Stimulated activated CD8-positive, alpha-beta memory T cell treated with anti-CD3 and anti-CD28 coated beads, Interleukin-12 subunit alpha, Interleukin-12 subunit beta, amount 100 ng/mL, for 4 hours (primary cell): ENCODE measurements around the gene TIMP2.

Experiments
- DNase-seq: peaks from one replicate; pipeline ENCODE4 v3.0.0-alpha.2; 2020; ENCODE audit warnings: low read depth

The TIMP2 gene

DNA sequence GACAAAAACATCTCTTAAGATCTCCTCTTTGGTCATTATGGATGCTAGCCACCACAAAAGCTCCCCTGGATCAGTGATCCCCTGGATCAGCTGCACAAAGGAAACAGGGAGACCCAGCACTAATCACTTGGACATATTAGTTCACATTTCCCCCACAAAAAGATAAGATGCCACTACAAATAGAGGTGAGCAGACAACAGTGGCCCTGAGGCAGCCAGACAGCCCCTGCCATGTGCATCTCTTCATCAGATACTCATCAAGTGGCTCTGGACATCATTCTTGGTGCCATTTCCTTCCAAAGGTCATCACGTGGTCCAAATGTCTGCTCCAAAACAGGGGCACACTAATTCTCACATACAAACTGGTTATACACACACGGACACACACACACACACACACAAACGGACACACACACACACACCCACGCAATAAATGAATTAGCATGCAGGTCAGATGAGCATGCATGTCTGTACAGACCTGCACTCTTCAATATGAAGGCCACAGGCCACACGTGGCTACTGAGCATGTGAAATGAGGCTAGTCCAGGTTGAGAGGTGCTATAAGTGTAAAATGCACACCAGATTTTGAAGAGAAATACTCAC, 88.7 kb downstream of the TIMP2 start:
- no peak for DNase-seq

DNA sequence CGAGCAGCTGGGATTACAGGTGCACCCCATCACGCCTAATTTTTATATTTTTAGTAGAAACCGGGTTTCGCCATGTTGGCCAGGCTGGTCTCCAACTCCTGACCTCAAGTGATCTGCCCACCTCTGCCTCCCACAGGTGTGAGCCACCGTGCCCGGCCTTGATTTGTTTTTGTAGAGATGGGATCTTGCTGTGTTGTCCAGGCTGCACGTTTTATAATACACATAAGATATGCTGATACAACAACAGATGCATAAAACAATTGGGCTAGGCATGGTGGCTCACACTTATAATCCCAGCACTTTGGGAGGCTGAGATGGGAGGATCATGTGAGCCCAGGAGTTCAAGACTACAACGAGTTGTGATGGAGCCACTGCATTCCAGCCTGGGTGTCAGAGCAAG, 90.6 kb downstream of the TIMP2 start:
- no peak for DNase-seq

GRCh38 chr17:78832541-78832810, 92.7 kb downstream of the TIMP2 start:
- DNase-seq = no peak

DNA sequence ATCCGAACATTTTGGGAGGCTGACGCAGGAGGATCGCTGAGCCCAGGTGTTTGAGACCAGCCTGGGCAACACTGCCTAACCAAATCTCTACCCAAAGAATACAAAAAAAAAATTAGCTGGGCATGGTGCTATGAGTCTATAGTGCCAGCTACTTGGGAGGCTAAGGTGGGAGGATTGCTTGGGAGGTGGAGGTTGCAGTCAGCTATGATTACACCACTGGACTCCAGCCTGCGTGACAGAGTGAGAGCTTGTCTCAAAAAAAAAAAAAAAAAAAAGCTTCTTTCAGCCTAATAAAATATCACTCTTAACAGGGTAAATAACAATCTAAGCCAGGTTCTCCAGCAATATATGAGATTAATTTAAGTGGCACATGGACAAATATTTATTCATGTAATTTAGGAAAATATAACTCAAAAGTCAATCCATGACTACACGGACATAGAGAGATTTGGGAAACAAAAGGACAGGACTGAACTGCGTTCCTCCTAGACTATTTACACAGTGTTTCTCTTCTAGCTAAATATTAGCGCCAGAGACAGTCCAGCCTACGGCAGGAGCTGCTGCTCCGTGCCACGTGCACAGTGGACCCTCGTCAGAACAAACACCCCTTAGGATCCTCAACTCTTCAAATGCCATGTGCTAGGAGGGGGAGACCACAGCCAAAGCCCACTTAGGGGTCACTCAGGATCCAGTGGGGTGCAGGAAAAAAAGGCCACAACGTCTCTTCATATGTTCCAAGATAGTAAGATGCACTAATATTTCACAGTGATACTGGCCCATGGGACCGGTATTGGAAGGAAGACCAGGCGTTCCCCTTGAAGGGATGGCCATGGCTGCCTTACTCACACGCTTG, 93.3 kb downstream of the TIMP2 start:
- no peak for DNase-seq

DNA sequence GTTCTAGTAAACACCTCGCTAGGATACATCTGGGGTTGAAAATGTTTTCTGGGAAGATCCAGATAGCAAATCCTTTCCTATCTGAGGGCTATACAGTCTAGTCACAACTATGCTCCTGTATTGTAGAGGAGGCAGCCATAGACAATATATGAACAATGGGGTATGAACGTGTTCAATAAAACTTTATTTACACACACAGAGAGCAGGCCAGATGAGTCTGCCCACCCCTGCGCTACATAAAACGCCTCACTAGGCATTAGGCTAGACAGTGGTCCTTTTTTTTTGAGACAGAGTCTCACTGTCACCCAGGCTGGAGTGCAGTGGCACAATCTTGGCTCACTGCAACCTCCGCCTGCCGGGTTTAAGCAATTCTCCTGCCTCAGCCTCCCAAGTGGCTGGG, 95.7 kb downstream of the TIMP2 start:
- no peak for DNase-seq

- DNase-seq = no peak
Measured at GRCh38 chr17:78828470-78829185, 96.6 kb downstream of the TIMP2 start.

DNA sequence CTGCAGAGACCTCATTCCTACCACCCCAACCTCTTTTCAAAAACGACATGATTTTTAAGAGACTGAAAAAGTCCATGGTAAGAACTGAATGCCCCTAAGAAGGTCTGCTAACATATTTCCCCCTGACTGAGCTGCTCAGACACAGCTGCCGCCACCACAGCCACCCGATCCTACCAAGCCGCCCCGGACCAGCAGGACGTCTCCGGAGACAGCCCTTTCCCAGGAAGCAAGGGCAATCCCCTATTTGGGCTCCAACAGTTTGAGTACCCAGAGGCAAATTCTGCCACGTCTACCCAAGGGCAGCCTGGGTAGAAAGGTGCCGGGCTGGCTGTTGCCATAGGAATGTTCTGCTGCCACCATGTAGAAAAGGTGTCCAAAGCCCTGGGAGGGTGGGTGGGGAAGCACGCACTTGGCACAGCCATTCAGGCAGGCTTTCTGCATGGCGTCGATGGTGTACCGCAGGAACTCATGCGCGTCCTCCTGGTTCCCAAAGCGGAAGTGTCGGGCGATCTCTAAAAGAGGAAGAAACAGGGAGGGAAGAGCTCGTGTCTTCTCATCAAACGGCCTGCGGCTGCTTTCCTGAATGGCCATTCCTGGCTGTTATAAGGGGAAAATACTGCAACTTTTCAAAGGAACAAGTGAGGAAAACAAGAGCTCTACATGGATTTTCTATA, 98.2 kb downstream of the TIMP2 start:
- no peak for DNase-seq

- no peak for DNase-seq
Measured at GRCh38 chr17:78826421-78826820, 98.8 kb downstream of the TIMP2 start.

GRCh38 chr17:78825696-78826095, 99.5 kb downstream of the TIMP2 start:
- DNase-seq = no peak

- no peak for DNase-seq
Measured at GRCh38 chr17:78824240-78824639, 100.9 kb downstream of the TIMP2 start.

- DNase-seq = no peak
Measured at GRCh38 chr17:78823282-78824046, 101.7 kb downstream of the TIMP2 start.

GRCh38 chr17:78822552-78822951, 102.6 kb downstream of the TIMP2 start:
- DNase-seq = no peak

DNA sequence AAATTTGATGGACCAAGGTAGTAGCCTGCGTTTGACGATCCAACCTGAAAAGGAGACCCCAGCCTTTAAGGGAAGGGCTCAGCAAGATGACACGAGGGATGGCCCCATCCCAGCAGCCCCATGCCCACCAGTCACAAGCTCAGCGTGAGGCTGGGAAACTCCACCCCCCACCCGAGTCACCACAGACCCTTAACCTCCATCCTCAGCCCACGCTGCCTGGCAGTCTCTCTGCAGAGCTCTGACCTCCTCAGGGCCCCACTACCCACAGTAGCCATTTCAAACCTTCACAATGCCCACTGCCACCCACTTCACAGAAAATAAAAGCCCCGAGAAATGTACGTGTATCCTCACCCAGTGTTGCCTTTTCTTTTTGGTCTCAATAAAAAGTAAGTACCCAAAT, 103.2 kb downstream of the TIMP2 start:
- no peak for DNase-seq

GRCh38 chr17:78820841-78821240, 104.3 kb downstream of the TIMP2 start:
- no peak for DNase-seq

DNA sequence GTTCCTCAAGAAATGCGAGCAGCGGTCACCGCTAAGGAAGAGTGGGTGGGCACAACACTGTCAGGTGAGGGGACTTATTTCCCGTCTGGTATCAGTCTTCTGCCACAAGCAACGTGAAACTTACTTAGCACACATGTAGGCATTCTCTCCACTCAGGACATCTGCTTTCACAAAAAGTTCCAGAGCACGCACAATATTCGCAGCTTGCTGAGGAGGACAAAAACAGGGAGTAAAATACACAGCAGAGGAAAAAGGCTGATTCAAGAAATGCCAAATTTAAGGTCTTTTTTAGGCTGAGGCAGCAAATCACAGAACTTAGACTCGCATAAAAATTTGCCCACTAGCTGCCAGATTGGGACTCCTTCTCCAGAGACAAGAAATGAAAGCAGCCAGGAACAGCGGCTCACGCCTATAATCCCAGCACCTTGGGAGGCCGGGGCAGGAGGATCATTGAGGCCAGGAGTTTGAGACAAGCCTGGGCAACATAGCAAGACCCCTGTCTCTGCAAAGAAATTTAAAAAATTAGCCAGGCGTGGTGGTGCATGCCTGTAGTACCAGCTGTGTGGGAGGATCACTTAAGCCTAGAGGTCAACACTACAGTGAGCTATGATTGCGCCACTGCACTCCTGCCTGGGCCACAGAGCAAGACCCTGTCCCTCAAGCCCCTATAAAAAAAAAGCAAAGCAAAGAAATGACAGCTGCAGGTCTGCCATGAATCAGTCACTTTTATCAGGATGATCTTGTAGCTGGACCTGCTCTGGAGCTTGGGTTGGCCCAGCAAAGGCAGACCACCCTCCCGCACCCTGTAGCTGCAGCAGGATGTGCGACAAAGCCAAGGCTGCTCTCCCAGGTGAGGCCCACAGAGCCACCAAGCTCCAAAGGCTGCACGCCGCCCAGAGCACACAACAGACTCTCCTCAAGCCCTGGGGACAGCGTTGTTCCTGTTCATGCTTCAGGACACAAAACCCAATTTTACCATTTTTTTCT, 105.1 kb downstream of the TIMP2 start:
- no peak for DNase-seq

- DNase-seq = no peak
Measured at GRCh38 chr17:78819402-78819801, 105.8 kb downstream of the TIMP2 start.

DNA sequence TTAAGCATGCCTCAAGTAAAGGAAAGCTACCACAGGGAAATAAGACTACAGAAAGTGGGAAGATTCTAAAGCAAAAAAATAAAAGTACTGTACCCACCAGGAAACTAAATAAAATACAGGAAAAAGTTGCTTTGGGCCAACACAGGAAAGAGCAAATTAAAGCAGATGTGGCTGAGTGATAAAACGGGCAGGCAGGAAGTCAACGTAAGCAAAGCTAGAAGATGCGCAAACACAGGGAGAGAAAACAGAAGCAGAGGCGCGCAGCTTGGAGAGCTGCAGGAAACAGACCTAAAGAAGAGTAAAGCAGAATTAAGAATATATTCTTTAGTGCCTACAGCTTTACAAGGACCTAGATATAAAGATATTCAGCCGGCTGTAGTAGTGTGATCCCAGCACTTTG, 106.3 kb downstream of the TIMP2 start:
- DNase-seq = no peak

- DNase-seq = no peak
Measured at GRCh38 chr17:78818152-78818846, 106.9 kb downstream of the TIMP2 start.

DNA sequence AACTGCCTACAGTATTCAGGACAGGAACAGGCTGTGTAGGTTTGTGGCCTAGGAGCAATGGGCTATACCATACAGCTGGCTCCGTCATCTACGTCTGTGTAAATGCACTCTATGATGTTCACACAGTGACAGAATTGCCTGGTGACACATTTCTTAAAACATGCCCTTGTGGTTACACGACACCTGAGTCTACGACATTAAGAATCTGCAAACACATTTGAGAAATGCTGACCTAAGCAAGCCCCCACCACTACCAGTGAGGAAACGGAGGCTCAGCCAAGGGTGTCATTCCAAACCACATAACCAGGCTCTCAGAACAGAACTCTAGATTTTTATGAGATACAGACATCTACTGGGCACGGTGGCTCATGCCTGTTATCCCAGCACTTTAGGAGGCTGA, 108.1 kb downstream of the TIMP2 start:
- DNase-seq = peak; percentile 42

DNA sequence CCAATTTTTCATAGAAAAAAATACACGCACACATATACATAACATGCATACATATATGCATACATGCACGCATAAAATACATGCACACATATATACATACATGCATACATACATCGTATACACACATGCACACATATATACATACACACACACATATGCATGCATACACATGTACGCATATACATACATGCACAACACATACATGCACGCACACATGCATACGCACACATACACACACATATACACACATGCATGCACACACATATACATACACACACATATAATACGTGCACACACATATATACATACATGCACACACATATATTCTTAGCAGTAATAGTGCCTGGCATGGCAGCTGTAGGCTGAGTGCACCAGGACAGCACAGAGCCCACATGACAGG, 109.5 kb downstream of the TIMP2 start:
- DNase-seq = no peak
